CD4-positive, alpha-beta T cell treated with Interleukin-4 for 4 hours (primary cell): Measurements from ENCODE around the gene FAM98A.

Experiments
- DNase-seq: peaks from one replicate; pipeline ENCODE4 v3.0.0-alpha.2; 2020

The FAM98A gene

GRCh38 chr2:33595385-33595784, 3.7 kb downstream of the FAM98A start:
- DNase-seq: no peak

GRCh38 chr2:33589444-33589843, 9.7 kb downstream of the FAM98A start:
- no peak for DNase-seq

DNA sequence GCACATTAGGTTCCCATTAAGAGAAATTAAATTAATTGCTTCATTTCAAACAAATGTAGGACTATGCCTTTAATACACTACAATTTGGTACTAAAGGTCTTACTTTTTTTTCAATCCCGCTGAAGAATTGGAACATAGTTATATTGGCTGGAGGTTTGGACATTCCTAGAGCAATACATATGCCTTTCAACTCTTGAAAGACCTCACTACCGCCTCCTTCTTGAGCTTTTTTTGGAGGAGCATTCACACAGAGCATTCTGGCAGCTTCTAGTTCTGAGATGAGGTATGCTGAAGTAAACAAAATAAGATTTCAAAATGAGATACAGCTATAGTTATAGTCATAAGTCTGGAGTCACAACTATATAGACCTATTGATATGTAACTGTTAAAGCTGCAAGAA, 10.9 kb downstream of the FAM98A start:
- no peak for DNase-seq

GRCh38 chr2:33586766-33587165, 12.3 kb downstream of the FAM98A start:
- no peak for DNase-seq

- DNase-seq: peak; percentile 54
Observed at GRCh38 chr2:33583194-33583938, 15.7 kb downstream of the FAM98A start.

- peak; percentile 27 for DNase-seq
Observed at GRCh38 chr2:33581872-33582271, 17.2 kb downstream of the FAM98A start.

DNA sequence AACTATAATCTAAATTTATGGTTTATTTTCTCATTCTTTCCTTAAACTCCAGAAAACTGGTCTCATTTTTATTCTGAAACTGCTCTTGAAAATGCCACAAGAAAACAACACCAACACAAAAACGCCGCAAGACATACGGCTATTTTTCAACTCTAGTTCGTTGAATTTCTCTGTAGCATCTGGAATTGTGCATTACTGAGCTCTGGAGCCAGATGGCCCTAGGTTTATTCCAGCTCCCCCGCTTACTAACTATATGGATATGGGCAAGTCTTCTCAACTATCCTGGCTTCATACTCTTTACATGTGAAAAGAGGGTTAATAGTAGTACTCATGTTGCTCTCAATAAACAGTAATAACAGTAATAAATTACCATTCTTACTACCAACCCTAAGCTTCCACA, 19.9 kb downstream of the FAM98A start:
- no peak for DNase-seq

- DNase-seq: no peak
Observed at GRCh38 chr2:33577668-33578067, 21.4 kb downstream of the FAM98A start.

- no peak for DNase-seq
Observed at GRCh38 chr2:33577084-33577483, 22.0 kb downstream of the FAM98A start.

- DNase-seq: no peak
Observed at GRCh38 chr2:33573657-33574056, 25.4 kb downstream of the FAM98A start.

- no peak for DNase-seq
Observed at GRCh38 chr2:33570681-33571080, 28.4 kb downstream of the FAM98A start.

- no peak for DNase-seq
Observed at GRCh38 chr2:33561872-33562271, 37.2 kb downstream of the FAM98A start.

DNA sequence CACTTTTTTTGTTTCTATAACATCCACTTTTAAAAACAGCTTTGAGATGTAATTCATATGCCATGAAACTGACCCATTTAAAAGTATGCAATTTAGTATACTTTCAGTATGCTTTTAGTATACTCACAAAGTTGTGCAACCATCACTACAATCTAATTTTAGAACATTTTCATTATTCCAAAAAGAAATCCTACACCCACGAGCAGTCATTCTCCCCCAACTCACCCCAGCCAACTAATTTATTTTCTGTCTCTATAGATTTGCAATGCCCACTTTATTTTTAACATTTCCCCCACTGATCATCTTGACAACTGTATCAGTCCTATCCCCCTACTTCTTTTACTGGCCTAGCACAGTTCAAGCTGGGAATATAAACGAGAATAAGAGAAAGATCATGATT, 39.1 kb downstream of the FAM98A start:
- DNase-seq: no peak

- no peak for DNase-seq
Observed at GRCh38 chr2:33559328-33559727, 39.8 kb downstream of the FAM98A start.

GRCh38 chr2:33555681-33556080, 43.4 kb downstream of the FAM98A start:
- no peak for DNase-seq

DNA sequence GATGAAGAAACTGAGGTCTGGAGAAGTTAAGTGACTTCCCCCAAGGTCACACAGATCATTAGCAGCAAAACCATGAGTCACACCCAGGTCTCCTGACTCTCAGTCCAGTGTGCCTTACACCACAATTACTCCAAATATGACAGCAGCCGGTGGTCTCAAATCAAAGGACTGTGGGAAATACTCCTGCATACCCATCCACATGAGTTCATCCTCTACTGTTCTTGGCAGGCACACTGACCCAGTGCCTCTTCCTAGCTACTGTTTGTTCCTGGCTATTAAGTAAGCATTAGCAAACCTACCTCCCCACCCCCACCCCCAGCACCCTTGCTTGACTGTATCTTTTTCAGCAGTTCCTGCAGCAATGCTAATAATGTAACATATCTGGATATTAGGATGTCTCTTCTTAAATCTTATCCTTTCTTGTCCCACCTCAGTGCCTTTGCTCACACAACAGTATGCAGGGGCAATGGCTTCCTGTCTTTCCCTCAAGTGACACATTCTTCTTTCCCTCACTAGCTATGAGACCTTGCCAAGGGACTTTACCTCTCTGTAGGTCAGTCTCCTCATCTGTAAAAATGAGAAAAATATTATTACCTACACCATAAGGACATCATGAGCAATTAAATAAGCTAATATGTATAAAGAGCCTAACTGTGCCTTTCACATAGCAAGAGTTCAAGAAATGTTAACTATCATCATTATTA, 46.2 kb downstream of the FAM98A start:
- DNase-seq: no peak

DNA sequence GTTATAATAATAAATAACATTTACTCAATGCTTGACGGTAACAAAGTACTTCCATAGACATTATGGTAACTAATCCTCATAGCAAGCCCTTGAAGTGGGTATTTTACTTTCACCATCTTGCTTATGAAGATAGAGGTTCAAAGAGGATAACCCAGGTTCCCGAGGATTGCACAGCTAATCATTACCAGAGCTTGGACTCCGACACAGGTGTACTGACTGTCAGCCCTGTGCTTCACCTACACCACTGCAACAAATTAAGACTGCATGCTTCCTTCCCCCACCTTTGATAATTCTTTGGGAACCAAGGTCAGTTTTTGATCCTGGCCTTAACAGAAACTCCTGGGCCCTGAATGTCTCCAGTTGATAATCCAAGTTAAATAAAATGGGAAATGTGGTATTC, 48.9 kb downstream of the FAM98A start:
- no peak for DNase-seq

DNA sequence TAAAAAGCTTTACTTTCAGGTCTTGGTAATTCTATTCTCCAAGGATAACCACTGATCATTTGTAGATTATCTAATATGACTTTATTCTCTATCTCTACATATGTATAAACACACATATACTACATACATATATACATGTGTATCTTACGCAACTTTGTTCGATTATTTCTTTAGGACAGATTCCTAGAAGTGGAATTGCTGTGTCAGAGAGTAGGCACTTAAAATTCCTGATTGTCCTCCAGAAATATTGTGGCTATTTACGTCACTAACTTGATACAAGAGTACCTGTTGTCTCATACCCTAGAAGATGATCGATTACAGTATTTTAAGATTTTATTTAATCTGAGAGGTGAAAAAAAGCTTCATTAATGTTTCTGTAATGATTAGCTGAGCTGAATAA, 57.9 kb downstream of the FAM98A start:
- no peak for DNase-seq

DNA sequence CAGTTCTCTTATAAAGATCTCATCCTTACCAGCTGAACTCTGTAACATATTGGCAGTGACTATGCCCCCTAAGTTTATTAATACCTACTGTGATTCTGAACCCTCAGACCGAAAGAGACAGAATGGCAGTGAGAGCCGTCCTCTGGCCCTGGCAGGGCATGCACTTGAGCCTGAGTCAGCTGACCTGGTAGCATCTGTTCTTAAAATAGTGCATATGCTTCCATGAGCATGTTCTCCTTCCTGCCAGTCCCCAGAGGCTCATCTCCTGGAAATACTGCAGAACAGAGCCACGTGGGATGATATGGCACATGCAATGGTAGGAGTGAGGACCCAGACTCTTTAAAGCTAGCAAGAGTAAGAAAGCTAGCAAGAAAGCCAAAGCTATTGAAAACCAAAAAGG, 63.7 kb downstream of the FAM98A start:
- DNase-seq: no peak
